Islet precursor cell (in vitro differentiated cells): ENCODE measurements around the gene CXADR.
"Not testable (repeated sequence)": the region's sequence is repeated elsewhere in the genome, so short reads cannot be mapped to it uniquely, and the experiment has no call there.

Experiments
- DNase-seq: peaks from one replicate; pipeline ENCODE4 v3.0.0-alpha.2; 2018

Gene CXADR

DNA sequence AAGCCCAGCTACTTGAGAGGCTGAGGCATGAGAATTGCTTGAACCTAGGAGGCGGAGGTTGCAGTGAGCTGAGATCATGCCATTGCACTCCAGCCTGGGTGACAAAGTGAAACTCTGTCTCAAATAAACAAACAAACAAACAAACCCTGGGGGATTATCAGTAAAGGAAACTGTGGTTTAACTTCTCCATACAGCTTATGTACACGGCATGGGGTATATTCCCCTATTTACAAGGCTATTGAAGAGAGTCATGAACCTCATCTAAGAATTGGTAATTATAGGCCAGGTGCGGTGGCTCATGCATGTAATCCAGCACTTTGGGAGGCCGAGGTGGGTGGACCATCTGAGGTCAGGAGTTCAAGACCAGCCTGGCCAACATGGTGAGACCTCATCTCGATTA, 9.9 kb upstream of the CXADR start:
- not testable (repeated sequence) for DNase-seq

DNA sequence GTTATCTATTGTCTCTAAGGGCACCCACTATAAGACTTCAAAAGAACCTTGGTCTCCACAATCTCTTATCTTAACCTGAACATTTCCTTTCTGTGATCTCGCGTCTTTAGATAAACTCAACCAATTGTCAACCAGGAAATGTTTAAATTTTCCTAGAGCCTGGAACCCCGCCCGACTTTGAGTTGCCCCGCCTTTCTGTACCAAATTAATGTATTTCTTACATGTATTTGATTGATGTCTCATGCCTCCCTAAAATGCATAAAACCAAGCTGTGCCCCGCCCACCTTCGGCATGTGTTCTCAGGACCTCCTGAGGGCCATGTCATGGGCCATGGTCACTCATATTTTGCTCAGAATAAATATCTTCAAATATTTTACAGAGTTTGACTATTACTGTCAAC, 5.9 kb upstream of the CXADR start:
- DNase-seq, result no peak

DNA sequence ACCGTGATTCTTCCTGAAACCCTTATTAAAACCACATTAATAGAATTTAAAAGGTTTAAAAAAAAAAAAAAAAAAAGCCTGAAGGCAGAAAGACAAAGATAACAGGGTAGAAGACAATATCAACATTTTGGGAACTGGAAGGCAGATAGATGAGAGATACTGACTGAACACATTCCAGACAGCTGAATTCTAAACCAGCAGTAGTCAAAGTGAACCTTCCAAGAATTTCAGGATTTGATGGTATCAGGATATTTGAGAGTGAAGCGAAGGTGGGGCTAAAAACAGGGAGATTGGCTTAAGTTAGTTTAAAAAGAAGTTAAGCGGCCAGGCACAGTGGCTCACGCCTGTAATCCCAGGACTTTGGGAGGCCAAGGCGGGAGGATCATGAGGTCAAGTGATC, 5.3 kb upstream of the CXADR start:
- no peak for DNase-seq

DNA sequence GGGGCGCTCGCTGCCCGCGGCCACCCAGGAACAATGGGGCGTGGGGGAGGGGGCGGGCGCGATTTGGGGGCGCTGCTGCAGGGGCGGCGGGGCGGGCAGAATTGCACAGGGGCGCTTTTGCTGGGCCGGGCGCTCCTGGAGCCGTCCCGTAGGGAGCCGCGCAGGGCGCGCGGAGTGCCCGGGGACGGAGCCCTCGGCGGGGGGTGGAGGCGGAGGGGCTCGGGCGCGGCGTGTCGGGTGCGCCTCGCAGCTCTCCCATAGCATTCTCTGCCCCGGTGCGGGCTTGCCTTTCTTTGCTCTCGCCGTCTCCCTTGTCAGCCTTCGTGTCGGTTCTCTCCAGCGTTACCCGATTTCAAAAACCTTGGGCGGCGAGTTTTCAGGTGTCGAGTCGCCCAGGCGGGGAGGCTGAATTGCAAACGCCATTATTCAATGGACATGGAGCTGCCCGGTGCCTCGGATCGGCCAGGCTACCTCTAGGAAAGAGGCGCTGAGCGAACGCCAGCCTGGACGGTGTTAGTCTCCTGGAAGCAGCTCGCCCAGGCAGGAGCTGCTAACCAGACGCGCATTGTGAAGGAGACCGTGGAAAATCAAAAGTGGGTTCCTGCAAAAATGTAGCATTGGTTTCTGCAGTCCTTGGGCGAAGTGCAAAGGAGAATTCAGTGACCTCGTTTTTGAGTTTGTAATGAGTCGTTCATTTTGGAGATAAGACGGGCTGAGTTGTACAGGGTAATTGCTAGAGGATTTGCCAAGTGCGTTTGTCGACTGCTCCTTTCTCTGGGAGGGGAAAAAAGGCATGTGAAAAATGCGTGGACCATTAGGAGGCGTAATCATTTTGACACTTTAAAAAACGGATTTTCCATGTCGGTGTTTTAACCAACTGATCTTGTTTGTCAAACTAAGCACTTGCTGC, 626 bp downstream of the CXADR start:
- DNase-seq, result peak; percentile 70

DNA sequence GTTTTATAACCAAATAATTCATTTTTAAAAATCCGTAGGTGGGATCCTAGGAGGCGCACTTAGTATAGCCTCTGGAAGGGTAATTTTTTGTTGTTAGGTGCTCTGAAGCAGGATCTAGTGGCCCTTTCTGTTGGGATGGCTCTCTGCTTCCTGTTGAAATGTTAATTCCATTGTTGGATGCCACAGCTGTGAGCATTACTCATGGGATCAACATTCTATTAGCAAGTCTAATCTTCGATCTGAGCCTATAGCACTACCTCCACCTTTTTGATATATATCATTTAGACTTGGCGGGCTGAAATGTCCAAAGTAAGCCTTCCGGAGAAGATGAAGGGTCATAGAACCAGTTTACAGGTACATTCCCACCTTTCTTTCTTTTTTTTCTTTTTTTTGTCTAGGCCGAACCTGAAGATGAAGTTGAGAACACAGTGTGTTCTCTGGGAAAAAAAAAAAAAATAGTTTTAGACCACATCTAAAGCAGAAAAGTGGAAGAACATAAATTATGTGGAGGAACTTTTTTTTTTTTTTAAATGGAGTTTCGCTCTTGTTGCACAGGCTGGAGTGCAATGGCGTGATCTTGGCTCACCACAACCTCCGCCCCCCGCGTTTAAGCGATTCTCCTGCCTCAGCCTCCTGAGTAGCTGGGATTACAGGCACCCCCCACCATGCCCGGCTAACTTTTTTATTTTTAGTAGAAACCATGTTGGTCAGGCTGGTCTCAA, 1.4 kb downstream of the CXADR start:
- no peak for DNase-seq

DNA sequence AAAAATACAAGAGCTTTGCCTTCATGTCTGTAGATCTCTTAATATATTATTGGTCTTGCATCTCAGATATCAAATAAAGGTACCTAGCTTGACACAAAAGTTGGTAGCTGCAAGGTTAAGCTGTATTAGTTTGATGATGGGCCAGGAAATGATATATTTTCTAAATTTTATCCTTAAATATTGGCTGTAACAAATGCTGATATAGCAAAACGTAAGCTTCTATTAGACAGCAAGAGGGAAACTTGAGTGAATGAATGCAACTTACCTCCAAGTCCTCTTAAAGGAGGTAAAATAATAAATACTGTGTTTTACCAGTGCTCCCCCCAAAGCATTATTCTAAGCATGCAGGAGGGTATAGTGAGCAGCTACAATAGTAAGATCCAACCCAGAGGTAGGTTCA, 4.2 kb downstream of the CXADR start:
- DNase-seq, result not testable (repeated sequence)

DNA sequence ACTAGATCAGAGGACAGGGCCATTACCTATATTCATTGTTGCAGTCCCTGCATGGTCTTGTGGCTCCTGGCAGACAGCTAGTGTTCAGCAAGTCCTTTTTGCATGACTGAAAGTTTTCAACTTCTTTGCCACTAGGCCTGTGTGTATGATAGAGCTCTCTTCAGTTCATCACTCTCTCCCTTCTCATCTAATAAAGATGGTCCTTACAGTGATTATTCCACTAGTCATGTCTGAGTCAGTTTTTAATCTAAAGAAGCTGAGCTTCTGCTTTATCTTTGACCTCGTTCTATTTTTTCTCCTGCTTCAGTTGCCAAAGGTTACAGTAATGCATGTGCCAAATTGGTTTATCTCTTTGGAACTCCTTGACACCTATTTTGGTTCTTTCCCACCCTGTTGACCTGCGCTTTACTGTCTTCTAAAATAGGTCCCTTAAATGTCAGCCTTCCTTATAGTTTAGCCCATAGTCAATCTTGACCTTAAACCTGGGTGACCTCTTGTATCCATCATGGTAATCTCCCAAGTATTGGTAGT, 6.4 kb downstream of the CXADR start:
- DNase-seq, result no peak

DNA sequence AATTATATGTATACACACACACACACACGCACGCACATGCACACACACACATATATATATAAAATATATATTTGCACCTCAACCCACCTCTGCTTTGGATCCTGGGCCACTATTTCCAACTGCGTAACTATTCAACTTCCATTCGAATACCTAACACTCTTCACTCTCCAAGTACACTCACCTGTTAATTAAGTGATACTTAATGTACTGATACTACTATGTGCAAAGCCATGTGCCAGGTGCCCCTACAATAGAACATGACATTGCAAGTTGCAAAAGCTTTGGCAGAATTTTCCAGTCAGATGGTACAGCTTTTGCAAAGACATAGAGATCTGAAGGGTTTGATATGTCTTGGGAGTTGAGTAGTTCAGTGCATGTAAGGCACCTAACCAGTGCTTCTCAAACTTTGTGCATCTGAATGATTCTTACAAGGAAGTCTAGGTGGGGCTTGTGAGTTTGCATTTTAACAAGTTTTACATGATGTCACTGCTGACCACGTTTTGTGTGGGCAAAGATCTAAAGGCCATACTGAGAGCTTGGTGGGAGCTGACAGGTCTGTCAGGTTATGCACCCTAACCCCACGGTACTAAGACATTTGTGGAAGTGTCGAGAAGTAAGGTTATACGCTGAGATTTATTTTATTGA, 7.2 kb downstream of the CXADR start:
- DNase-seq, result no peak

DNA sequence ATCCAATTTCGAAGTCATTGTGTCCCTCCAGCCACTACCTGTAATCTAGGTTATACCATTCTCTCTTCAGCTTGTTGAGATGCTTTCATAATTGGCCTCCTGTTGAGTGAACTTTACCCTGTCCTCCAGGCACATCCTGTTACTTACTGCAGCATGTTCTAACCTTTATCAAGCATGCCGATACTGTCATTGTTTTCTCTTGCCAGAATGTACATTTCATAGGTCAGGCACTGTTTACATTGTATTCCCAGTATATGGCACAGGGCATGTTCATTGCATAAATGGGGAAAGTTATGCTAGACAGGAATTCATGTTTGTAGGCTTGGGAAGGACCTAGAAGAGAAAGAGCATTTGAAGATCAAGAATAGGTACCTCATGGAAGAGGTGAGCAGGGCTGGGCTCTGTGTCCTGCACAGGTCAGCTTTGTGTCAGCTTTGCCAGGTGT, 10.2 kb downstream of the CXADR start:
- DNase-seq, result no peak

DNA sequence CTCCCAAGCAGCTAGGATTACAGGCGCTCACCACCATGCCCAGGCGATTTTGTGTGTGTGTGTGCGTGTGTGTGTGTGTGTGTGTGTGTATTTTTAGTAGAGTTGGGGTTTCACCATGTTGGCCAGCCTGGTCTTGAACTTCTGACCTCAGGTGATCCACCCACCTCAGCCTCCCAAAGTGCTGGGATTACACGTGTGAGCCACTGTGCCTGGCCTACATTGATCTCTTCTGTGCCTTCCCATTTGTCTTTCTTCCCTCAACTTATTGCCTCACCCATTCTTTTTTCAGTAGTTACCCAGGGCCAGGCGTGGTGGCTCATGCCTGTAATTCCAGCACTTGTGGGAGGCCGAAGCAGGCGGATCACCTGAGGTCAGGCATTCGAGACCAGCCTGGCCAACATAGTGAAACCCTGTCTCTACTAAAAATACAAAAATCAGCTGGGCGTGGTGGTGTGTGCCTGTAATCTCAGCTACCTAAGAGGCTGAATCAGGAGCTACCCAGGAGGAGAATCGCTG, 11.2 kb downstream of the CXADR start:
- peak; percentile 66 for DNase-seq

DNA sequence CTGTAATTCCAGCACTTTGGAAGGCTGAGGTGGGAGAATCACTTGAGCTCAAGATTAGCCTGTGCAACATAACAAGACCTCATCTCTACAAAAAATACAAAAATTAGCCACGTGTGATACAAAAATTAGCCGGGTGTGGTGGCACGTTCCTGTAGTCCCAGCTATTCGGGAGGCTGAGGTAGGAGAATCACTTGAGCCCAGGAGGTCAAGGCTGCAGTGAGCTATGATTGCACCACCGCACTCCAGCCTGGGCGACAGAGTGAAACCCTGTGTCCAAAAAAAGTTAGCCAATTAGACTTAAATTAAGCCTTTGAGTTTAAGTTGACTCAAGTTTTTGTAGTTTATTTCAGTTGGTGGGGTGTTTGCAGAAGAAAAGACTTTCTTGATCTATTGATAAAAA, 11.8 kb downstream of the CXADR start:
- no peak for DNase-seq

DNA sequence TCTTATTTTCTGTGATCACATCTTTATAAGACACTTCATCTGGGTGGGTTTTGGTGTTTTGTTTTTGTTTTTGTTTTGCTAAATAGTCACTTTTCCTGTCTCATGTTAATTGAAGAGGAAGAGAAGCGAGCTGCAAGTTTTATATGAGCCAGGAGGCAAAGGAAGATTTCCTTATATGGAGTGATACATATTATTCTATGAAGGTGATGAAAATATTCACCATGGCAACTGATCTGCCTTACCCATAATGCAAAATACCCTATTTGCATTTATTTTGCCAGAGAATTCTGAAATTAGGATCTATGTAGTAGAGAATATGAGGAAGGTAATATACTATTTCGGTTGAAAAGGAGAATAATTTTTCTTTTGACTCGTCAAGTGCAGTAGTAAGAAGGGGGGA, 13.9 kb downstream of the CXADR start:
- DNase-seq, result no peak

DNA sequence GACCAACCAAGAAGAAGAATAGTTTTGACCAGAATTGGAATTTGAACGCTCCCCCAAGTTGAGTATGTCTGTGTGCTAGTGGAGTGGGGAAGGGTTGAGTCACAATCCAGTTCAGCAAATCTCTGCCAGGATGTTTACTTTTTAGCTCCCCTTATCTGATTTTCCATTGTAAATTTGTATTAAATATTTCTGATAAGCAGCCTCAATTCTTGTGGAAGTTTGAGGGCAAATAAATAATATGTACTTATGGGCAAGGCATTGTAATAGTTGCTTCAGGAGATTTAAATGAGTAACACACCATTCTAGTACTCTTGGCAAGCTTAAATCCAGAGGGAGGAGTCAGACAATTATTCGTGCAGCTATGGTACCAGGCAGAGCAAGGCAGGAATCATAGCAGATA, 14.4 kb downstream of the CXADR start:
- no peak for DNase-seq

DNA sequence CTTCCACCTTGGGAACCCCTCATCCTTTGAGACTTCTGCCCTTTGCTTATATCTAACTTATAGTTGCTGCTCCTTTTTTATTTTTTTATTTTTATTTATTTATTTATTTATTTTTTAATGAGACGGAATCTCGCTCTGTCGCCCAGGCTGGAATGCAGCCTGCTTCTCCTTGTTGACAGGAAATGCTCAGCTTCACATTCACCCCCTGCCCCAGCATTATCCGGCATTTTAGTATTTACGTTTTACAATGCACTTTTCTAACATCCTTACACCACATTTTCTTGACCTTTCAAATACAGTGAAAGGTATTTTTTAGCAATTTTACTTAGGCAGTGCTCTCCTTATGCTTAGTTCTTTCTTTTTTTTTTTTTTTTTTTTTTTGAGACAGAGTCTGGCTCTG, 14.9 kb downstream of the CXADR start:
- DNase-seq, result no peak

DNA sequence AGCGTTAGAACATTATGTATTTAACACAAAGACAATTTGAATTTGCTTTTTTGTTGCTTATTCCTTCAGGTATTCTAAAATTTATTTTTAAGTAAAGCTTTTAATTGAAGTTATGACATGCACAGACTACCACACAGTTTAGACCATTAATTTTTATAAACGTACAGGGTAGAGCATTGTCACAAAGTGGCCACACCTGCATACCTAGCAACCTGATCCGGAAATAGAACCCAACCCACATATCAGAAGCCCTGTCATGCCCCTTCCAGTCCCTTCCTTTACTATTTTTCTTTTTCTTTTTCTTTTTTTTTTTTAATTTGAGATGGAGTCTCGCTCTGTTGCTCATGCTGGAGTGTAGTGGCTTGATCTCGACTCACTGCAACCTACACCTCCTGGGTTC, 16.8 kb downstream of the CXADR start:
- DNase-seq, result no peak

DNA sequence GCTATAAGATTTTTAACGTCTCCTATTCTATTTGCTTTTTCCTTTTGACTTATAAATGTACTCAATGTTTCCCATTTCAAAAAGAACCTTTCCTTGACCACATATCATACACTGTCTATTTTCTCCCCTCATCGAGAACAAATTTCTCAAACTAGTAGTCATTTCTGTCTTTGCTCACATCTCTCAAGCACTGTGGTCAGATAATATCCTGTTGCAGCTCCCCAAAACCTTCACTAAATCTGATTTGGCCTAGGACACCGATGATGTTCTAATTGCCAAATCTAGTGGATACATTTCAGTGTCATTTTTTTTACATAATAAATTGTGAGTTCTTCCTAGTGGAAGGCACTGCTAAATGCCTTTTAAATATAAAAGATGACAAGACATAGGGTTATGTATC, 19.4 kb downstream of the CXADR start:
- DNase-seq, result no peak

DNA sequence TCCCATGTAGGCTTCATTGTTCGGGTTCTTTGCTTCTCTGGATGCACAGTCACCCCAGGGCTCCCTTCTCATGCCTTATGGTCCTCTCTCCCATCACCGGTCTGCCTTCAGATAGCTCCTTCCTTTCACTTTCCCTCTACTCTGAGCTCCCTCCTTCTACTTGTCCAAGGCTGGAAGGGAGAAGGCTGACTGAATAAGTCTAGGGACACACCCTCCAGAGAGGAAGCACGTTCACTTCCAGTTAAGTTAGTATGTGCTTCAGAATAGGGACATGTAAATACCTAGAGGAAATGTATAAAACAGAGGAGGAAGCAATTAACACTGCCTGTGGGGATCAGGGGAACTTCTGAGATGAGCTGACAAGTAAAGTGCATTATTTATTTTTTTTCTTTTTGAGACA, 23.5 kb downstream of the CXADR start:
- DNase-seq, result no peak

DNA sequence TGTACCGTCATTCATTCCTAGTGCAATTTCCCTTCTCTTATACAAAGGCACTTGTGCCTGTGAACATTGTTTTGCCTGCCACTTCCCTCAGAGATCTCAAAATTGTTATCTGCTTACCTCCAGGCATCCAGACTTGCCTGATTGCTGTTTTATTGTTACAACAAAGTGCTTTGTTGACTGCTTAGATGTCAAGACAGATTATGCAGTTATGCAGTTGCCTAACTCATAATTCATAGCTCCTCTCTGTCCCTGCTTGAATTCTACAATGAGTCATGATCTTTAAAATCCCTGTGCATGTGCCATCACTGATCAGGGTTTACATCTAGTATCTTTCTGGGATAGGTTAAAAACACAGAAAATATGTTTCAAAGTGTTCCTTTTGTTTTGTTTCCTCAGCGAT, 24.5 kb downstream of the CXADR start:
- DNase-seq, result no peak

DNA sequence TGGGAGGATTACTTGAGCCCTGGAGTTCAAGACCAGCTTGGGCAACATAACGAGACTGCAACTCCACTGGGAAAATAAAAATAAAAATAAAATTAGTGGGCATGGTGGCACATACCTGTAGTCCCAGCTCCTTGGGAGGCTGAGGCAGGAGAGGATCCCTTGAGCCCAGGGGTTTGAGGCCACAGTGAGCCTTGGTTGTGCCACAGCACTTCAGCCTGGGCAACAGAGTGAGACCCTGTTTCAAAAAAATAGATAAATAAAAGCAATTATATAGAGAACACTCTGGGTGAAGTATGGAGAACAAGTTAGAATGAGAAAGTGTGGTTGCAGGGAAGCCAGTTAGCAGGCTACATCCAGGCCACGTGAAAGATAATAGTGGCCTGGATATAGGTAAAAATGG, 25.7 kb downstream of the CXADR start:
- DNase-seq, result no peak

DNA sequence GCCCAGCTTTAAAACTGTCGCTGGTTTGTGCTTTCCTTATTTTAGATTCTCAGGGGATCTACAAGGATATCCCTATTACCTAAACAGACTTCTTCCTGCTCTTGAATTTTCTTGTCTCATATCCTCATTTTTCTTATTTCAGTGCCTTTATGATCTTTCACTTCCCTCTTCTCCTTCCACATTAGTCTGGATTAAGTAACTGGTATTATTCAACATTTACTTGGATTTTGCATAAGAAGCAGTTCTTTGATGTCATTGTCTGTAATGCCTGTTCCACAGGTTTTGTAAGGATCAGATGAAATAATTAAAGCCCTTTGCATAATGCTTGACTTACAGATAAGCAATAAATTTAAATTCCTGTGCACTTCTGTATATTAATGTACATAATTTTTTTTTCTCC, 26.5 kb downstream of the CXADR start:
- DNase-seq, result no peak

DNA sequence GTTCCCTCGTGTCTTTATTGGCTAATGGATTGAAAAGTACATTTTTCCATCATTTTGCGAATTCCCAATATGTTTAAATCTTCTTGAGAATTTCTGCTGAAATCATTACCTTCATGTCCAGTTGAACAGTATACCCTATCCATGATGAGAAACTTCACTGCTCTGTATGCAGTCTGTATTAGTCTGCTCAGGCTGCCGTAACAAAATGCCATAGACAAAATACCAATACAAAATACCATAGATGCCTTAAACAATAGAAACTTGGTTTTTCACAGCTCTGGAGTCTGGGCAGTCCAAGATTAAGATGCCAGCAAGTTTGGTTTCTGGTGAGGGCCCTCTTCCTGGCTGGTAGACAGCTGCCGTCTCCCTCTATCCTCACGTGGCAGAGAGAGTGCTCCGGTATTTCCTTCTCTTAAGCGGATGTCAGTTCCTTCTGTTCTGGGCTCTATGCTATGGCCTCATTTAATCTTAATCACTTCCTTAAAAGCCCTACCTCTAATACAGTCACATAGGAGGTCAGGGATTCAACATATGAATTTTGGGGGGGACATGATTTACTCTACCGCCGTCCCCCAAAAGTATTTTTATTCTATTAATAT, 27.0 kb downstream of the CXADR start:
- no peak for DNase-seq

DNA sequence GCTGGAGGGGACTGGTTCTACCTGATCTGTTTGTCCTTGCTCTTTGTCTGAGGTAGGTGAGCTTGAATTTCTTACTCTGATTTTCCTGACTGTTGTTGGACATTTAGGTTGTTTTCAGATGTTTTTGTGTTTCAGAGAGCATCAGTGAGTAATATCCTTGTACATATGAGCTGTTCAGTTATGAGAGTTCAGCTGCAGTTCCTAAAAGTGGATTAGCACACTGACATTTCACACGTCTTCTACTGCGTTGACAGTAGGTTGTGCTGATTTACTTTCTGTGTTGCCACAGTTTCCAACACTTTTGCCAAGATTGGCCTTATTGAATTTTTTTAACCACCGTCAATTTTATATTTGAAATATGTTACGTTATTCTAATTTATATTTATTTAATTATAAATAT, 27.7 kb downstream of the CXADR start:
- no peak for DNase-seq
